22Rv1 (cell line): ENCODE data around the gene FBXL15.

Experiments
- ZFX ChIP-seq: fragments of 450-650 bp; IDR thresholded peaks from 2 replicates; pipeline ENCODE4 v1.6.1; 2017; ENCODE audit warnings: antibody characterized with exemption, borderline replicate concordance
- TF ChIP-seq, protein P1 (sequence below): fragments of 450-650 bp; IDR thresholded peaks from 2 replicates; pipeline ENCODE4 v1.5.1; 2017; ENCODE audit warnings: mild to moderate bottlenecking

DNA sequence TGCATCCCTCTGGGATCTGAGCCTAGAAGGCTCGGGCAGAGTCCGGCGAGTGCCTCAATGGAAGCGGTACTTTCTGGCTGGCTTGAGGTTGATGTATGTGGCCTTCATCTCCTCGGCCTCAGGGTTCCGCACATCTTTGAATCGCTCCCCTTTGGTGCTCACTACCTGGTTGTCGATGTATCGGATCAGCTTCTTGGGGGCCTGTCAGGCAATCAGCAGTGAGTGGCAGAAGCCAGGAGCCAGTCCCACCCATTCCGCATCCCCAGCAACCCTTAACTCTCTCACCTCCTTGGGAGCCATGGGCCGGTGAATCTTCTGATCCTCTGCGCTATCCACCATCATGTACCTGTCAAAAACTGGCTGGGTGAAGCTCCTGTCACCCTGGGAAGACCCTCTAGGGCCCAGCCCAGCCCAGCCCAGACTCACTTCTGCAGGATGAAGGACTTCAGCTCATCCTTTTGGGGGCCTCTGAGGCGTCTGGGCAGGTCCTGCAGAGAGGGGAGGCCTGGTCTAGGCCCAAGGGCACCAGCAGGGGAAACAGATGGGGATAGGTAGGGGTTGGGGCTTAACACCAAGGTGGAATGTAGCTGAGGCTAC, 2.8 kb downstream of the FBXL15 start:
- TF ChIP-seq, protein P1, sequence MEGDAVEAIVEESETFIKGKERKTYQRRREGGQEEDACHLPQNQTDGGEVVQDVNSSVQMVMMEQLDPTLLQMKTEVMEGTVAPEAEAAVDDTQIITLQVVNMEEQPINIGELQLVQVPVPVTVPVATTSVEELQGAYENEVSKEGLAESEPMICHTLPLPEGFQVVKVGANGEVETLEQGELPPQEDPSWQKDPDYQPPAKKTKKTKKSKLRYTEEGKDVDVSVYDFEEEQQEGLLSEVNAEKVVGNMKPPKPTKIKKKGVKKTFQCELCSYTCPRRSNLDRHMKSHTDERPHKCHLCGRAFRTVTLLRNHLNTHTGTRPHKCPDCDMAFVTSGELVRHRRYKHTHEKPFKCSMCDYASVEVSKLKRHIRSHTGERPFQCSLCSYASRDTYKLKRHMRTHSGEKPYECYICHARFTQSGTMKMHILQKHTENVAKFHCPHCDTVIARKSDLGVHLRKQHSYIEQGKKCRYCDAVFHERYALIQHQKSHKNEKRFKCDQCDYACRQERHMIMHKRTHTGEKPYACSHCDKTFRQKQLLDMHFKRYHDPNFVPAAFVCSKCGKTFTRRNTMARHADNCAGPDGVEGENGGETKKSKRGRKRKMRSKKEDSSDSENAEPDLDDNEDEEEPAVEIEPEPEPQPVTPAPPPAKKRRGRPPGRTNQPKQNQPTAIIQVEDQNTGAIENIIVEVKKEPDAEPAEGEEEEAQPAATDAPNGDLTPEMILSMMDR: no peak
- TF ChIP-seq ZFX: no peak
